GM19025 (cell line): ENCODE measurements around the gene RDH16.
"Not testable (repeated sequence)": the region's sequence is repeated elsewhere in the genome, so short reads cannot be mapped to it uniquely, and the experiment has no call there.

ENCODE experiments used
- ATAC-seq: cut with Tn5 transposase; IDR thresholded peaks from one replicate; pipeline ENCODE4 v1.9.1; 2021; ENCODE audit warnings: mild to moderate bottlenecking, low read depth, moderate library complexity; ENCODE audit not compliant: unreplicated experiment

Gene RDH16

GRCh38 chr12:56929780-56930179 lies 27.6 kb downstream of the RDH16 start:
- ATAC-seq: no peak

- no peak for ATAC-seq
Measured at GRCh38 chr12:56928262-56928661, 29.1 kb downstream of the RDH16 start.

- no peak for ATAC-seq
Measured at GRCh38 chr12:56927281-56927680, 30.1 kb downstream of the RDH16 start.

- ATAC-seq: no peak
Measured at GRCh38 chr12:56922031-56922430, 35.4 kb downstream of the RDH16 start.

GRCh38 chr12:56921346-56921745 lies 36.1 kb downstream of the RDH16 start:
- ATAC-seq: no peak

GRCh38 chr12:56918139-56918538 lies 39.3 kb downstream of the RDH16 start:
- ATAC-seq: not testable (repeated sequence)

GRCh38 chr12:56916996-56917333 lies 40.4 kb downstream of the RDH16 start:
- ATAC-seq: no peak

GRCh38 chr12:56916296-56916995 lies 41.0 kb downstream of the RDH16 start:
- ATAC-seq: no peak

GRCh38 chr12:56914724-56915123 lies 42.7 kb downstream of the RDH16 start:
- ATAC-seq: no peak

- ATAC-seq: no peak
Measured at GRCh38 chr12:56914256-56914655, 43.2 kb downstream of the RDH16 start.

GRCh38 chr12:56909403-56909802 lies 48.0 kb downstream of the RDH16 start:
- not testable (repeated sequence) for ATAC-seq

GRCh38 chr12:56908136-56908535 lies 49.3 kb downstream of the RDH16 start:
- no peak for ATAC-seq

- ATAC-seq: no peak
Measured at GRCh38 chr12:56905852-56906251, 51.6 kb downstream of the RDH16 start.

- no peak for ATAC-seq
Measured at GRCh38 chr12:56903374-56903773, 54.0 kb downstream of the RDH16 start.
